Measurements from ENCODE around the gene LRRC75A. TPM values are rescaled to one million over a fixed set of nuclear protein-coding genes. Genes with fewer than 3 reads are reported as not detected.

Gene LRRC75A
- total and polyA plus RNA-seq, 7 donors, result 0.20 to 0.69 (median 0.30) TPM

DNA sequence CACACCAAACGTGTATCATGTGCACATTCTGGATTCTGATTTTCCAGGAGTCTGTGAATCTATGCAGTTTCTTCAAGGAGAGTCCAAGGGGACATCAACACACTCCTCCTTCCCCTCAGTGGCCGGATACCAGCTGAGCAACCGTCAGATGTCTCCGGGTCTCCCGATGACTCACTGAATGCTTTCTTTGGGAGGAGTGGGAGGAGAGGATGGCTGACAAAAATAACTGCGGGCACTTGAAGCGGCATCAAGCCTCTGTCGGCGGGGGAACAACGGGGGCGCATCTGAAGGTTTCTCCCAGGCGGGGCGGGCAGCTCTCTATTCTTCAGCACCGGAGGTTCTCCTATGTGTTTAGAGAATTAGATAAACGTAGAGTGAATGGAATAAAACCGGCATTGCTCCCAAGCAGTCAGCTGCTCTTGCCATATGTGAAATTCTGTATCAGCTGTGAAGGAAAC is 24.6 kb upstream of the LRRC75A start:
- H3K27me3 ChIP-seq (ENCODE audit: insufficient read depth in 3 of 3, low read length in 2 of 3), result peaks cover 0 to 20% (median 0%) of the 10 kb centered on the region in 3 donors
- H3K36me3 ChIP-seq (ENCODE audit: insufficient read depth in 1 of 2, low read depth in 1 of 2), result no peaks in the 10 kb centered on the region
- WGBS, 3 donors, result 10 to 14% (median 11%) methylated on average over 16 of the region's 16 CpGs
- DNase-seq (peak in 1 of 2 donors; percentile 38), ATAC-seq (peak in 3 of 4 donors; percentile 52 to 74 (median 65))
- H3K9me3 ChIP-seq, result no peaks in the 10 kb centered on the region
- no peak overlapping the region for H3K27ac ChIP-seq
- H3K4me3 ChIP-seq, result no peak overlapping the region
- H3K4me1 ChIP-seq, result peaks cover 8% of the 10 kb centered on the region
- no peak for TF ChIP-seq CTCF (IDR thresholded peaks at IDR 0.05)
- intact Hi-C loops (cut with DNase I), result no loop called here

DNA sequence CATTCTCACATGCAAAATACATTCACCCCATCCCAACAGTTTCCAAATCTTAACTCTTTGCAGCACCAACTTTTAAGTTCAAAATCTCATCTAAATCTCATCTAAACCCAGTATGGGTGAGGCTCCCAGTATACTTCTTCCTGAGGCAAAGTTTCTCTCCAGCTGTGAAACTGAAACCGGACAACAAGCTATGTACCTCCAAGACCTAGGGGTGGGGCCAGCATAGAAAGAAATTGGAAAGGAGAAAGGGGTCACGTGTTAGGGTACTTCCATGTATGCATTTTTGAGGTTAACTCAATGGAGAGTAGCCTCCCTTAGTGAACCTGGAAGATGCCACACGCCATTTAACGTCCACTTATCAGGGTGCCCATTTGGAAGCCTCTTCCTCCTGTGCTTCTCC is 23.9 kb upstream of the LRRC75A start:
- WGBS, 3 donors, result 88 to 93% (median 92%) methylated on average over 4 of the region's 4 CpGs
- peaks cover 8% of the 10 kb centered on the region for H3K4me1 ChIP-seq
- H3K27ac ChIP-seq, result no peak overlapping the region
- H3K9me3 ChIP-seq, result no peaks in the 10 kb centered on the region
- no peak for DNase-seq
- peaks cover 0 to 20% (median 0%) of the 10 kb centered on the region in 3 donors for H3K27me3 ChIP-seq (ENCODE audit: insufficient read depth in 3 of 3, low read length in 2 of 3)
- intact Hi-C loops (cut with DNase I), result no loop called here
- no peaks in the 10 kb centered on the region for H3K36me3 ChIP-seq (ENCODE audit: insufficient read depth in 1 of 2, low read depth in 1 of 2)
- H3K4me3 ChIP-seq, result no peak overlapping the region
- no peak for TF ChIP-seq CTCF (IDR thresholded peaks at IDR 0.05)
- no peak for ATAC-seq

DNA sequence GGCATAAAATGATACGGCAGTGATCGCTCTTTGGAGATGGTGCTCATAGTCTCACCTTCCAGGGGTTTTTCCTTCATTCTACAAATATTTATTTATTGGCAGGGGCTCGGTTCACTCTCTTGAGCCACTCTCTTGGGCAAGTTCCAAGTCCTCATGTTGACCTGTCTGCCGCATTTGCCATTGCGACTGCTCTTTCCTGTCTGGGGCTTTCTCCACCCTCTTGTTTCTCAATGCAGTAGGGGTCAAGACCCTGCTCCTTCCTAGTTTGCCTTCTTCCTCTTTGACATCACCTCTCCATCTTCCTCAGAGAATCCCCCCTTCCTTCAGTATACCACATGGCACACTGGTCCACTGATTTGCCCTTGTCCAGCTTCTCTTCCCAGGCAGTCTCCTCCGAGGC is 21.9 kb upstream of the LRRC75A start:
- ATAC-seq, result no peak
- no peak for TF ChIP-seq CTCF (IDR thresholded peaks at IDR 0.05)
- 77 to 88% (median 81%) methylated on average over 6 of the region's 6 CpGs for WGBS, 3 donors
- H3K27ac ChIP-seq, result no peak overlapping the region
- no peak for DNase-seq
- no peaks in the 10 kb centered on the region for H3K36me3 ChIP-seq (ENCODE audit: insufficient read depth in 1 of 2, low read depth in 1 of 2)
- H3K9me3 ChIP-seq, result no peaks in the 10 kb centered on the region
- H3K4me1 ChIP-seq, result peaks cover 8% of the 10 kb centered on the region
- H3K4me3 ChIP-seq, result no peak overlapping the region
- peaks cover 0 to 14% (median 0%) of the 10 kb centered on the region in 3 donors for H3K27me3 ChIP-seq (ENCODE audit: insufficient read depth in 3 of 3, low read length in 2 of 3)
- intact Hi-C loops (cut with DNase I), result no loop called here

GRCh38 chr17:16512011-16512410 is 20.0 kb upstream of the LRRC75A start:
- ATAC-seq (no peak), DNase-seq (no peak)
- Histone ChIP-seq H3K4me1 (peaks cover 7% of the 10 kb centered on the region), H3K27ac (no peak overlapping the region), H3K36me3 (ENCODE audit: insufficient read depth in 1 of 2, low read depth in 1 of 2) (no peaks in the 10 kb centered on the region), H3K4me3 (no peak overlapping the region), H3K9me3 (no peaks in the 10 kb centered on the region), H3K27me3 (ENCODE audit: insufficient read depth in 3 of 3, low read length in 2 of 3) (peaks cover 0 to 1% (median 0%) of the 10 kb centered on the region in 3 donors)
- TF ChIP-seq CTCF (IDR thresholded peaks at IDR 0.05), result no peak
- WGBS, 3 donors, result 47 to 59% (median 51%) methylated on average over 4 of the region's 4 CpGs
- intact Hi-C loops (cut with DNase I), result no loop called here

DNA sequence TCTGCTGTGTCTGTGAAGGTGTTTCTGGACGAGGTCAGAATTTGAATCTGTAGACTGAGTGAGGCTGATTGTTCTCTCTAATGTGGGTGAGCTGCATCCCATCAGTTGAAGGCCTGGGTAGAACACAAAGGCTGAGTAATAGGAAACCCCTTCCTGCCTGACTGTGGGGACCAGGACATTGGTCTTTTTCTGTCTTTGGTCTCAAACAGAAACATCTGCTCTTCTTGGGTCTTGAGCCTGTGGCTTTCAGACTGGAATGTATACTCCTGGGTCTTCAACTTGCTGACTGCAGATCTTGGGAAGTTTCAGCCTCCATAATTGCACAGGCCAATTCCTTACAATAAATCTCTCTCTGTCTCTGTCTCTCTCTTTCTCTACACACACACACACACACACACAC is 19.6 kb upstream of the LRRC75A start:
- Histone ChIP-seq H3K4me3 (no peak overlapping the region), H3K4me1 (peaks cover 3% of the 10 kb centered on the region), H3K36me3 (ENCODE audit: insufficient read depth in 1 of 2, low read depth in 1 of 2) (no peaks in the 10 kb centered on the region), H3K9me3 (no peaks in the 10 kb centered on the region), H3K27me3 (ENCODE audit: insufficient read depth in 3 of 3, low read length in 2 of 3) (no peaks in the 10 kb centered on the region), H3K27ac (no peak overlapping the region)
- intact Hi-C loops (cut with DNase I), result no loop called here
- ATAC-seq (no peak), DNase-seq (no peak)
- TF ChIP-seq CTCF (IDR thresholded peaks at IDR 0.05), result no peak
- WGBS, 3 donors, result 83 to 100% (median 84%) methylated on average over 1 of the region's 1 CpG

Data from psoas muscle (tissue), 8 donors.